NCI-H2171 (cell line): ENCODE data around the gene MAP4.
A peak's percentile ranks its signal among the peaks of the same experiment; 100 is the strongest.
"Not testable (repeated sequence)": the region's sequence is repeated elsewhere in the genome, so short reads cannot be mapped to it uniquely, and the experiment has no call there.

Source experiments
- DNase-seq: peaks from one replicate; lab custom pipeline; 2025; lab: John Stamatoyannopoulos, UW

Gene MAP4

GRCh38 chr3:47846186-47846879 is 169.9 kb downstream of the MAP4 start:
- DNase-seq: no peak

- no peak for DNase-seq
Observed at GRCh38 chr3:47841786-47842349, 174.3 kb downstream of the MAP4 start.

- no peak for DNase-seq
Observed at GRCh38 chr3:47838503-47838902, 177.7 kb downstream of the MAP4 start.

GRCh38 chr3:47836986-47837385 is 179.2 kb downstream of the MAP4 start:
- DNase-seq: no peak

- DNase-seq: not testable (repeated sequence)
Observed at GRCh38 chr3:47829482-47829881, 186.7 kb downstream of the MAP4 start.

- DNase-seq: no peak
Observed at GRCh38 chr3:47825590-47825989, 190.6 kb downstream of the MAP4 start.

GRCh38 chr3:47824541-47825473 is 191.4 kb downstream of the MAP4 start:
- DNase-seq: peak; percentile 57

- no peak for DNase-seq
Observed at GRCh38 chr3:47817609-47818008, 198.6 kb downstream of the MAP4 start.

- DNase-seq: no peak
Observed at GRCh38 chr3:47813551-47814177, 202.6 kb downstream of the MAP4 start.

- no peak for DNase-seq
Observed at GRCh38 chr3:47804577-47804976, 211.6 kb downstream of the MAP4 start.

GRCh38 chr3:47803480-47804025 is 212.7 kb downstream of the MAP4 start:
- DNase-seq: no peak

- peak; percentile 79 for DNase-seq
Observed at GRCh38 chr3:47802734-47803479, 213.3 kb downstream of the MAP4 start, which contains the start of gene DHX30. Gene DHX30 (plus strand): TSS chr3:47803138. CDS start chr3:47810684, 7,546 bp downstream.
